GM19372 (cell line): ENCODE data around the gene NUP210.

Source experiments
- ATAC-seq: cut with Tn5 transposase; IDR thresholded peaks from one replicate; pipeline ENCODE4 v1.9.1; 2021; ENCODE audit warnings: mild to moderate bottlenecking, low read depth, moderate library complexity; ENCODE audit not compliant: unreplicated experiment

Gene NUP210

GRCh38 chr3:13299531-13300155 lies 120.5 kb downstream of the NUP210 start:
- no peak for ATAC-seq

GRCh38 chr3:13296662-13297061 lies 123.5 kb downstream of the NUP210 start:
- no peak for ATAC-seq

- no peak for ATAC-seq
These were observed 125.4 kb downstream of the NUP210 start for GRCh38 chr3:13294442-13295351.

GRCh38 chr3:13292375-13292774 lies 127.7 kb downstream of the NUP210 start:
- no peak for ATAC-seq

- no peak for ATAC-seq
These were observed 129.2 kb downstream of the NUP210 start for GRCh38 chr3:13290941-13291340.

GRCh38 chr3:13289771-13290285 lies 130.3 kb downstream of the NUP210 start:
- no peak for ATAC-seq

- ATAC-seq: no peak
These were observed 131.1 kb downstream of the NUP210 start for GRCh38 chr3:13288732-13289718.

GRCh38 chr3:13287833-13288232 lies 132.3 kb downstream of the NUP210 start:
- ATAC-seq: no peak

- ATAC-seq: no peak
These were observed 133.2 kb downstream of the NUP210 start for GRCh38 chr3:13286873-13287272.

- no peak for ATAC-seq
These were observed 135.0 kb downstream of the NUP210 start for GRCh38 chr3:13285007-13285567.

GRCh38 chr3:13283877-13284264 lies 136.3 kb downstream of the NUP210 start:
- no peak for ATAC-seq

- ATAC-seq: no peak
These were observed 136.9 kb downstream of the NUP210 start for GRCh38 chr3:13282986-13283876.

- no peak for ATAC-seq
These were observed 137.7 kb downstream of the NUP210 start for GRCh38 chr3:13282358-13282985.

- no peak for ATAC-seq
These were observed 138.4 kb downstream of the NUP210 start for GRCh38 chr3:13281507-13282357.

- no peak for ATAC-seq
These were observed 139.2 kb downstream of the NUP210 start for GRCh38 chr3:13280811-13281506.

GRCh38 chr3:13280122-13280790 lies 139.9 kb downstream of the NUP210 start:
- ATAC-seq: no peak

- ATAC-seq: no peak
These were observed 140.6 kb downstream of the NUP210 start for GRCh38 chr3:13279532-13279910.
